ENCODE data around the gene GREB1L.

- no peak for TF ChIP-seq CTCF (IDR thresholded peaks at IDR 0.05)
- TF ChIP-seq JUN (IDR thresholded peaks at IDR 0.05): no peak
- no peak for TF ChIP-seq RCOR1 (IDR thresholded peaks at IDR 0.05; ENCODE audit: low read depth, low read length)
Measured at GRCh38 chr18:21393986-21394385, 152.0 kb downstream of the GREB1L start.

Measured in A549 (cell line).